Measurements from ENCODE around the gene STYXL1.

- TF ChIP-seq POLR2A (IDR thresholded peaks at IDR 0.05): no peak
- TF ChIP-seq, protein P1, sequence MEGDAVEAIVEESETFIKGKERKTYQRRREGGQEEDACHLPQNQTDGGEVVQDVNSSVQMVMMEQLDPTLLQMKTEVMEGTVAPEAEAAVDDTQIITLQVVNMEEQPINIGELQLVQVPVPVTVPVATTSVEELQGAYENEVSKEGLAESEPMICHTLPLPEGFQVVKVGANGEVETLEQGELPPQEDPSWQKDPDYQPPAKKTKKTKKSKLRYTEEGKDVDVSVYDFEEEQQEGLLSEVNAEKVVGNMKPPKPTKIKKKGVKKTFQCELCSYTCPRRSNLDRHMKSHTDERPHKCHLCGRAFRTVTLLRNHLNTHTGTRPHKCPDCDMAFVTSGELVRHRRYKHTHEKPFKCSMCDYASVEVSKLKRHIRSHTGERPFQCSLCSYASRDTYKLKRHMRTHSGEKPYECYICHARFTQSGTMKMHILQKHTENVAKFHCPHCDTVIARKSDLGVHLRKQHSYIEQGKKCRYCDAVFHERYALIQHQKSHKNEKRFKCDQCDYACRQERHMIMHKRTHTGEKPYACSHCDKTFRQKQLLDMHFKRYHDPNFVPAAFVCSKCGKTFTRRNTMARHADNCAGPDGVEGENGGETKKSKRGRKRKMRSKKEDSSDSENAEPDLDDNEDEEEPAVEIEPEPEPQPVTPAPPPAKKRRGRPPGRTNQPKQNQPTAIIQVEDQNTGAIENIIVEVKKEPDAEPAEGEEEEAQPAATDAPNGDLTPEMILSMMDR (IDR thresholded peaks at IDR 0.05): peak in 2 of 3 donors; percentile 53 to 59
Observed at GRCh38 chr7:76069238-76069638, 21.4 kb upstream of the STYXL1 start.

Data from breast epithelium (tissue), 3 donors.